C4-2B (cell line): ENCODE results near the gene CCSAP.

Source experiments
- CTCF ChIP-seq: fragments of 450-650 bp; conservative IDR thresholded peaks from 2 replicates; pipeline ENCODE4 v1.5.1; 2017; ENCODE audit warnings: mild to moderate bottlenecking
- ZFX ChIP-seq: fragments of 450-650 bp; IDR thresholded peaks from 2 replicates; pipeline ENCODE4 v1.6.1; 2017

- TF ChIP-seq CTCF (no peak), ZFX (no peak)
These were observed 47.3 kb upstream of the CCSAP start for GRCh38 chr1:229390130-229390529.
